ENCODE measurements around the gene FTO.

FTO gene

DNA sequence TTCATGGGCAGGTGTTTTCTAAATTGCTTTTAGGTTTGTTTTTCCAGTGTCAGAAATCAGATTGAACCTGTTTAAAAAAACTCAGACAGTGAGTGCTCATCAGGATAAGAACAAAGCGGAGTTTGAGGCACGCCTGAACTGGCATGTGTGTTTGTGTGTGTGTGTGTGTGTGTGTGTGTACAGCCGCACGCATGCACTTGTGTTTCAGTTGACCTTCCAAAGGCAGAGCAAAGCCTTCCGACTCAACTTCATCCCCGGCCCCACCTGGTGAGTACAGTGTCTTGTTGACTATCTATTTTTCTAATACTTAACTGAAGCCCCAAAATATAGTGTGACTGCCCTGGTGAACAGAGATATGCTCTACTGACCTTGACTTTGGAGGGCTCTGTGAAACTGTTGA lies 357.5 kb downstream of the FTO start:
- DNase-seq: no peak

DNA sequence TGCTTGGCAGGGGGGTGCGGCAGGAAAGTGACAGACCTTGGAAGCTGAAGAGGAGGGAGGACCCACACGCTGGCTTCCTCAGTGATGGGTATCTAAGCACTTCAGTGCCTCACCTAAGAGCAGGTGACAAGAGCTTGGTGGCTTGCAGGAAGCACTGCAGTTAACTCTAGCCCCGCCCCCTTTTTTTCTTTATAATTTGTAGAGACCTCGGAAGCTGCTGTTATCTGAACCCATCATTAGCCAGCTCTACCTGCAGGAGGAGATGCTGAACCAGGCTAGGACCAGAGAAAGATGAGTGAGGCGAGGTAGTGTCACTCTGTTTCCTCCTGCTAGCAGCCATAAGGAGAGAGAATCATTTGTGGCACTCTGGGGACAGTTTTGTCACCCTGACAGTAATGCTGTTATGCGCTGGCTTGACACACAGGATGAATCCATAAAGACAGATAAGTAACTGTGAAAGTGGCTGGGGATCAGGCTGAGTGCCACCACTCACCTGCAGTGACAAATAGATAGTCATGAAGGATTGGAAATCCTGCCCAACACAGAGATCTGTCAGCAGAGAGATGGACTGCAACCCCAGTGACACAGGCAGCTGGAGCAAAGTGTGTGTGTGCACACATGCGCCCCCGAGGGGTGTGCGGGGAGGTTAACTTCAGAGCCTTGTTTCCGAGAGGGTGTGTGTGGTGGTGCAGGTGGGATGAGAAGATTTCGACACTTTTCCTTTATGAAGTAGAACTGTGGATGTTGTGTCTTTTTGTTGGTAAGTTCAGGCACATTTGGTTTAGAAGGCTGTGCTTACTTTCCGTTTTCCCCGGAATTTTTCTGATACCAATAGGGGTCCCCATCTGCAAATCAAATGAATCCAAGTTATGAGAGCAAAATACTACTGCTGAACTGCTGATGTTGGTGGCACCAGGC lies 358.7 kb downstream of the FTO start:
- no peak for DNase-seq

DNA sequence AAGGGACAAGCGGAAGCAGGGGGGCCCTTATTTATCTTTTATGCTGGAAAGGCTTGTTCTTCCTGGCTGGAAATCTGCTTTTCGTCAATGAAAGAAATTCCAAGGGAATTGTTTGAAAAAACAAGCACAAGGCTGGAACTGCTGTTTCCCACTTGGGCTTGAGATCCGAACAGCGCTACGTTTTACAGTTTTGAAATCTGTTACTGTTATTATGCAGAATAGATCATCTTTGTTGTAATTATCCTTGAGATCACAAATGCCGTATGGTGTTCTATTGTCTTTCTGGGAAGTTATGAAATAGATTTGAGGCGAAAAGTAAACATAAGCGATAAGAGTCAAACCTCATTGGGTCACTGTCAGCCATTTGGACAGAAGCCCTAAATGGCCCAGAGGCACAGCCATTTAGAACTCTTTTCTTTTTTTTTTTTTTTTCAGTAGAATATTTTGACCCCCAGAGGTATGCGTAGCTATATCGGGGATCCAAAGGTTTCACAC lies 359.4 kb downstream of the FTO start:
- DNase-seq: no peak

DNA sequence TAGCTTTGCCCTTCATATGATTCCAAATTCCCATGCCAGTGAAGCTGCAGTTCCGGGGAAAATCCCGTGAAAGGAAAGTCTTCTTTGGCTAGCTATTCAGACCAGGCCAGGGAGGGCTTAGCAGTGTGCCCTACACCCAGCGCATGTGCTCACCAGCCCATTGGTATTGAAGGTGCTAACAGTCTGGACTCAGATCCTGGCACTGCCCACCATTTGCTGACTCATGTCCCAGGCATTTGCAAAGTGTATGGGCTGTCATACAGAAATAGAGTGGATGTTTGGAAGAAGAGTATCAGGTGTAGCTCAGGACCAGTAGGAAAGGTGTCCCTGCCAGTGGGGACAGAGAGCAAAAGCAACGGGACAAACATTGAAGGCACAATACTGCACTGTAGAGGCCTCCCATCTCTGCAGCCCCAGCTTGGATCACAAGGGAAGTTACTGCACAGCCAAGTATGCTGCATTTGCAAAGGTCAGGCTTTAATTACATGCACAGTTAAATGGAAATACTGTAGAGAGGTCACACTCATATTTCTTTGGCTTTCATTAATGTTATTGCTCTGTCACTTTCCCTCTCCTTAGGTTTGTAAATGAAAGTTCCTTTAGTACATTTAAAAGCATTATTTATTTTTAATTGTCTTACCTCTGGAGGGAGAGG lies 362.6 kb downstream of the FTO start:
- DNase-seq: no peak

DNA sequence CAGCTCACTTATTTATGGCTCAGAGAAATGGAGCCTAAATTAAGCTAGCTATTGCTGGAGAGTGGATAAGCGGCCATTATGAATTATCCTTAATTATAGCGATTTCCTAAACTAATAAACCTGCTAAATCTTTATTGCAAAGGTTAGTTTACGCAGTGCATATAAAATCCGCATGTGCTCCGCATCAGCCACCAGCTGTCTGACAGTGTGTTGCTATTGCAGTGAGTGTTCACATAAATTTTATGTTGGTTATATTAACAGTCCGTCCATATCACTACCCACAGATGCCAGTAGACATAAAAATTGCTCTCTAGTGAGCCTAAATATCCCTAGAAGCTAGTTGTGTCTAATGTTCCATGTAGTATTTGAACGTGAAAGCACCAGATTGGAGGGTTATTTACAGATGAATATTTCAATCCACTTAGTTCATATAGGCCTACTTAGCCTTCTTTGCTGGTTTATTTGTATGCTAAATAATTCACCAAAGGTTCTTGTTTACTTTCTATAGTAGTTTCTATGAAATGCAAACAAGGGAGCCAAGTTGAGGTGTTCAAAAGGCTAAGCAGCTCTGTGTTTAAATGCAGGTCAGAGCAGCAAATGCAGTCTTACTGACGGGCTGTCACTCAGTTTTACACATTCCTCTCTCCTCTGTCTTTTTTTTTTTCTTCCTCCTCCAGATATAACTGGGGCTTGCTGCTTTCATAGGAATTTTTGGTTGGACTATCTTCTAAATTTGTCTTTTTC lies 363.5 kb downstream of the FTO start:
- no peak for DNase-seq

DNA sequence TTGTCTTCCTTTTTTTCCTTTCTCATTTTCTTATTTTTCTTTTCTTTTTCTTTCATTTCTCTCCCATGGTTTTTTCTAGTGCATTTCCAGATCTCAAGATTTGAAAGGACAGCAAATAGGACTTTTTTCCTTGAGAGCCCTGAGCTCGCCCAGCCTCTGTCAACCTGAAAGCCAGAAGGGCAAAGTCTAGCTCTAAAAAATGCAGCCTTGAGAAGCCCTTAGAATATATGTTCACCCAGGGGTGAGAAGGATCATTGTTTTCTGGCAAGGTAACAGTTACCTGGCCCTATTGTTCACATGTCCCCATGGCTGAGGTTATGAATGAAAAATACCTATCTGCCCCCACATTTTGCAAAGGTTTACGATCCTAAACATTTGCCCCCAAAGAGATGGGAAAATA lies 364.3 kb downstream of the FTO start:
- DNase-seq: no peak

DNA sequence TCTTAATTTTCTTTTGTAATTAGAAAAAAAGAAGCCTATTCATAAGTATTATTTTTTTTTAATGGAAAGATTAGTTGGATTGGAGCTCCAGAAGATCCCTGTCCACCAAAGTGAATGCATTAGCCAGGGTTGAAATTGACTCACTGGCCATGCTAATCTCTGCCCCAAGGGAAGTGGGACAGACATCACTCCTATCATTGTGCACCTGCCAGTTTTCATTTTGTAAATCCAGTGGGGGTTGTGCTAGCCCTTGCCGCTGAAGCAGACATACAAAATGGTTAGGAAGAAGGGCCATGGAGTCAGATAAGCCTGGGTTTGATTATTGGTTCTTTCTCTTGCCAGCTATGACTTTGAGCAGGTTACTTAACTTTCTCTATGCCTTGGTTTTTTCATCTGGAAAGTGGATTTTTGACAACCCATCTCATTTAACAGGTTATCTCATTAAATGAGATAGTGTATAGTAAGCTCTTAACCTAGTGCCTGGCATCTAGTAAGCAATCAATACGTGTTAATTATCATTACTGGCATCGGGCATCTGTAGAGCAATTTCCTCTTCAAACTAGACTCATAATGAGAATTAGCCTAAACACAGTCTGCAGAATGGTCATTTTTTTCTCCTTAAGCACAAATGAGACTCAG lies 365.8 kb downstream of the FTO start:
- DNase-seq: no peak

DNA sequence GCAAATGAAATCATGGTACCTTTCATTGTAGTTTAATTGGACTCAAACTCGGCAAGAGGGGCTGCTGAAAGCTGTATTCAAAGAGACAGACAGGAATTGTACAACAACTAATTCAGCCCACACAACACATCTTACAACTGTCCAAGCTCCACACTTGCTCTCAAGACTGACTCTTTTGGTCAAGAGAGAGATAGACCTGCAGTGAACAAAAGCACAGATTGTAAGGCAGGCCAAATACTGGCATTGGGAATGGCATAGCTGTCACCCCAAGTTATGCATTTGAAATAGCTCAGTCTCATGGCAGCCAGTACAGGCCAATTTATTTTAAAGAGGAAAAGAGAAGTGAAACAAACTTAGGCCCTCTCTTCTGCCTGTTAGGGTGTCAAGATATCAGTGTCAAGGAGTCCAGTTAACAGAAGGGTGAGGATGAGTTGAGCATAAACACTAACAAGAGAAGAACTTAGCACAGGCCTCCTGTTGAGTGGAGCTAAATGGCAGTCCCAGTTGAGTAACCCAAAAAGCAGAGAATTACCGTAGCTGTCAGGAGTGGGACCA lies 366.9 kb downstream of the FTO start:
- DNase-seq: no peak

DNA sequence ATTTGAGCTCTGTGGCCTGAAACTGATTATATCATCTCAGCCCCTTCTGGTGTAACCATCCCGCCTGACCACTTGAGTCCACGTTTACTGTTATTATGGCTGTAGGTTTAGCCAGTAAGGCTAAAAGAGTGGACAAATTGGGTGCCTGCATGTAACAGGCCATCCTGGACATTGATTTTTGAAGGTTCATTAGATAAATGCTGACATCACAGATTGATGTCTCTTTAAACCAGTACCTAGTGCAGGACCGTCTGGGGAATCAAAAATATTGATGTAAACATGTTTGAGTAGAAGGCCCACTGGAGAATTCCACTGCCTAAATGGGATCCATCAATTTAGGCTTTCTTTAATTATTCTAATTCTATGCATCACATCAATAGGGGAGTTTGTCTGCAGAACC lies 367.6 kb downstream of the FTO start:
- no peak for DNase-seq

DNA sequence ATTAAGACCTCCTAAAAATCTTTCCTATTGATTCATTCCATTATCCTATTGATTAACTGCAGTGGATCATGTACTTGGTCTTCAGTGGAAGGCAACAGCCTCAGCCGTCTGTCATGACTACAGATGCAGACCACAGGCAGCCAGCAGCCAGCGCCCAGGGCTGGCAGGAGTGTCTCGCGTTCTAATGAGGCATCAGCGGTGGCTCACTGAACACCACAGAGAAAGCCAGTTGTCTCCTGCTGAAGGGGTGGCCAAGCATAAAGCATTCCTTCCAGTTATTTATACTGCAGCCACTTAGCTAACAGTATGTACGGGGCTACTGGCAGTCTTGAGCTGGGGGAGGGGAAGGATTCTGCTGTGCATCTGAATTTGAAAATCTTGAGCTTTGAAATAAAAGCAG lies 368.3 kb downstream of the FTO start:
- DNase-seq: no peak

DNA sequence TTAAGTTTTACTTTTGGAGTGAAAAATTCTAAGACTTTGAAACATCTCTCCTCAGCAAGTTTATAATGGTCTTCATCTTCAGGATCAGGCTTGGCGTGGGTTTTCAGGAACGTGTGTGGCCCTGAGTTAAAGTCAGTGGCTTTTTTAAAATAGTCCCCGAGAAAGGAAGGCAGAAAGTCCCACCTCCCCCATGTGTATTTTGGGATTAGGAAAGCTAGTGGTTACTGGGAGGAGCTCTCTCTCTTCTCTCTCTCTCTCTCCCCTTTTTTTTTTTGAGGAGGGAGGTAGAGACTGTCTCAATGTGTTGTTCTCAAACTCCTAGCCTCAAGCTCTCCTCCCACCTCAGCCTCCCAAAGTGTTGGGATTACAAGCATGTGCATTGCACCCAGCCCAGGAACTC lies 369.4 kb downstream of the FTO start:
- DNase-seq: no peak

DNA sequence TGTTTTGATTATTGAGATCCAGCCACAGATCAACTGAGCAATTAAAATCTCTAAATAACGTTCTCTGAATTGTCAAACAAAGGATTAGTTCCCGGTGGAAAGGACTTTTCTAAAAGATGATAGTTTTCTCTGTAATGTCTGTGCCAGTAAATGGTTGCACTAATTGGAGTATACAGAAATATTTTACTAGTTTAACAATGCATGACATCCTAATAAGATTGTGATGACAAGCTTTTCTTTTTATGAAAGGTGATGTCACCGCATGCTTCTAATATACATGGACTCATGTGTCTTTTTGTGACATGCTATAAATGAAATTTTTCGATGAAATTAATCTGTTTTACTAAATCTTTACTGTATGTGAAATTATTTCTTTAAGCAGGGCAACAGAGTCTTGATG lies 371.5 kb downstream of the FTO start:
- no peak for DNase-seq

DNA sequence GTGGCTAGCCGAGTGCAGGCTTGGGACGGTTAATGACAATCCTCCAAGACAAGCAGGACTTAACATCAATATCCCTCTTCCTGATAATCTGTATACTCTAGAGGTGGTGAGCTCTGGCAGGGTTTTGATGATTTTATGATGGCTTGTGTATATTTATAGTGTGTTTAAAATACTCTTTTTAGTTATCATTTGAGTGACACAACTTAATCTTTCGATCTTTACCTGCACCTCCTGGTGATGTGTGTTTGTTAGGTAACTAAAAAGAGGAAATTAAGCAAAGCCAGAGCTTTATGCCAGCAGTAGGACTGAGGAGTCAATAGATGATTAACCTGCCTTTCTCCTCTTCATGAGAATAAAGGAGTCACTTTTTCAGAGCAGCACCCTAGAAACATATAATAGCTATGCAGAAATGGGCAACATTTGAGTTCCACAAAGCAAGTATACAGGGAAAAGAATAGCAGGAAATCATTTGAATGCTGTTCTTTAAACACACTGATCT lies 372.1 kb downstream of the FTO start:
- no peak for DNase-seq

DNA sequence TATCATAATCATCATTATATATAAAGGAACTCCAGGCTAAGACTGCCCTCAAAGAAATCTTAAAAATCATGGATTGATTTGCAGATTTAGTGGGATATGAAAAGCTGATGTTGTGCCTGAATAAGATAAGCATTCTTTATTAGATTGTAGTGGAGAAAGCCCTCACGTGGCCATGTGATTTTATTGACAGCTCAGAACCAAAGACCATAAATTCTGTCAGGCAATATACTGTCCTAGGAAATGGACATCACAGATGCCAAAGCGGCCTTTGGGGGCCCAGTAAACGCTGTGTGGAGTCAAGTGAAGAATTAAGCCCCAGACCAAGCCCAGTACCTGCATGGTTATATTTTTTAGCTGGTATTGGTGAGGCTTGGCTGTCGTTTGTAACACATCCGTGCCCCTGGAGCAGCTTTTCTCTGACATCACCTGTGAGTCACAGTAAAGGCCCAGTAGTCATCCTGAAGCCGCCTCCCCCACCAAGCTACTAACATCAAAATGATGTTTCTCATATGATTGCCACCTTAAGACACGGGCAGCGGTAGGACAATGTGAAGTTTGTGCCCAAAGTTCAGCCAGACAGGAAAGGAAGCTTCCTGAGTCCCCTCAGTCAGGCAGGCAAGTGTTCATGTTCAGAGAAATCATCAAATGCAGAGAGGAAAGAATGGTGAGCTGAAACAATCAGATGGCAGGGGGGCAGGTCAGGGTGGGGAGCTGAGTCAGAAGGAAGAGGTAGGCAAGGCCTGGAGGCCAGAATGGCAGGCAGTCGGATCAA lies 373.3 kb downstream of the FTO start:
- no peak for DNase-seq

DNA sequence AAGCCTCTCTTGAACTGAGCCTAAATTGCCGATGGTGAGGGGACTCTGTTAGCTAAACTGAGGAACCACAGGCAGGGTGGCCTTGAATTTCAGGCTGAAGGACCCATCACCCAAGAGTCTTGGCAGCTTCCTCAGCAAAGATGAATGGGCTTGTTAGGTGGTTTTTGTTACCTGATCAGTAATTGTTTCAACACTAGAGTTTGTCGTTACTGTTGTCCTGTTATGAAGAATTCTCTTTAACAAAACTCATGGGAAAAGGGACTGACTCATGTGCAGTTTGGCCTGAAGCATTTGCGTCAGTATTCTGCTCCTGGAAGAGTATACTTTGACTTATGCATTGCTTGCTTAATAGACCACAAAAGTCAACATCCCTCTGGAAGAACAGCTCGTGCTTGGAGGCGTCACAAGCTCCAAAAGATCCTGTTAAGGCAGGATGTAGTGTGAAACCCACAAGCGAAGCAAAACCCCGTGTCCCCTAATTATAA lies 376.6 kb downstream of the FTO start:
- DNase-seq: no peak

DNA sequence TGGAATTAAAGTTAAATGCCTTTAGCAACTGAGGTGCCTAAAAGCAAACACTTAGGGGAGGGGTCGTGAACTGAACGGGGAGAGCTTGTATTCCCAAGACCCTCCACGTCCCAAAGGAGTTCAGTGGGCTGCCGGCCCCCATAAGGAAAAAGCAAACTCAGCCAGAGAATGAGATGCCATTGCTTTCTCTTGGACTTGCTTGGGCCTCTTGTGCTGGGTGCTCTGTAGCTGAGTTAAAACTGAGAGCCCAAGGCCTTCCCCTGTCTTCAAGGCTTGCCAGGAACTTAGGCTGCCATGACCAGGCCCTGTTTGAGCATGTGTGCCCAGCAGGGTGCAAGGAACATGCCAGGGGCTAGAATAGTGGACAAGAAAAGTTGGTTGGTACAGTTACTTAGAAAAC lies 382.8 kb downstream of the FTO start:
- no peak for DNase-seq

DNA sequence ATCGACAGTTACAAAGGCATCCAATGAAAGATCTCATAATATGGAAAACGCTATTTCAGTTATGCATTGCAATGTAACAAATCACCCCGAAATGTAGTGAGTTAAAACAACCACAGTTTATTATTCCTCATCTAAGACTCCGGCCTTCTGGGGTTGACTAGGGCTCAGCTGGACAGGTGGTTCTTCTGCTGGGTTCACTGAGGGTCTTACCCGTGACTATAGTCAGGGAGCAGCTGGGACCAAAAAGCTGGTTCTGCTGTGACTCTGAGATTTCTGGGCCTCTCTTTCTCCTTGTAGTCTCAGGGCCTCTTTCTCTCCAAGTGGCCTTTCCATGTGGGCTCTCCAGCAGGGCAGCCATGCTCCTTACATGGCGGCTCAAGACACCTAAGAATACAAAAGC lies 386.6 kb downstream of the FTO start:
- no peak for DNase-seq

DNA sequence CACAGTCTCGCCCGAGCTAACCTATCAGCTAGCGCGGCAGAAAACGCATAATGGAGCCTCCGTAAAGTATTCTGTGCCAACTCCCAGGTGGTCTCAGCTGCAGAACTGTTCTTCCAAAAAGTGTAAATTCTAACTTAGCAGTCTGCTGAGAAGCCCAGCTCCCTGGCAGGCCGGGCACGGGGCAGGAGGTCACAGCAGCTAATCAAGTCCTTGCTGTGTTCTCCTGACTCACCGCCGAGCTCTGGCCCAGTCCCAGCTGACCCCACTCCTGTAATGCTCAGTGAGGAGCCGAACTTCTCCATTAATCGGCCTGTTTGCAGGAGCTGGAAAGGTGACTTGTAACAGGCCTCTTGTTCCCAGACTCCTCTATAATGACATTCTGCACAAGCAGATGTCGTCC lies 389.3 kb downstream of the FTO start:
- DNase-seq: no peak

DNA sequence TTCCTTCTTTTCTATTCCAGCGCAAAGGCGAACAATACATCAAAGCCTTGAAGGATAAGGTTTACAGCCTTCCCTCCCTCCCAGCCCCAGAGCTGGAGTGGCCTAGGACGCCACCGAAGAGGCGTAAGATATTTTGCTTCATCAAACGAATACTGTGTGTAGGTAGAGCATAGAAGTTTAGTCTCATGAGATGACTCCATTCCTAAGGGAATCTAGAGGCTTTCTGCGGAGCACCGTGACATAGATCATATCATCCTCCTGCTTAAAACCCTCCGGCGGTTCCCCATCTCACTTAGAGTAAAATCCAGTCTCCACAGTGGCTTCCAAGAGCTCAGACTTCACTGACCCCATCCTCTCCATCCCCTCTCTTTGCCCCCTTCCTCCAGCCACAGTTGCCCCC lies 390.7 kb downstream of the FTO start:
- no peak for DNase-seq

DNA sequence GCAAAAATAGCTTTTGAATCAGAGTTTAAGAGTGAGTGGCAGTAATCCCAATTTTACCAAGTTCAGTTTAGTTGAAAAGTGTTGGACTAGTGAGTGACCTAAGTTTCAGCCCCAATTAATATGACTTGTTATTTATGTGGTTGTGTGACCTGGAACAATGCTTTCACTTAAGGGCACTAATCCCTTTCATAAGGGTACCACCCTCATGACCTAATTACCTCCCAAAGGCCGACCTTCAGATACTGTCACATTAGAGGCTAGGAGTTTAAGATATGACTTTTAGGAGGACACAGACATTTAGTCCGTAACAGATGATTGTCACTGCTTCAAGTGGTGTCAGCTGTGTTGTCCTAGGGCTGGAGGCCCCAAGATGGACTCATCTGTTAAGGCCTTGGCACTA lies 392.7 kb downstream of the FTO start:
- DNase-seq: no peak

DNA sequence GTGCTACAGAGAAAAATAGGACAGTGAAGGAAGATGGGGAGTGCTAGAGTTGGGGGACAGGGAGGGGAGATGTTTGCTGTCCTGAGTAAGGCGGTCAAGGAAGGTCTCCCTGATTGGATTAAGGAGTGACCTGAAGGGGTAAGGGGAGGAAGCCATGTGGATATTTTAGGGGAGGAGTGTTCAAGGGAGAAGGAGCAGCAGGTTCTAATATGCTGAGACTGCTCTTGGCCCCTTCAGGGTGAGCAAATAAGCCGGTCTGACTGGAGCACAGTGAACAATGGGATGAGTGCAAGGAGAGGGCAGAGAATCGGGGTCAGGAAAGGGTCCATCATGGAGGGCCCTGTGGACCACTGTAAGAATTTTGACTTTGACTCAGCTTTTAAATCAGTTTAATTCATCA lies 393.8 kb downstream of the FTO start:
- DNase-seq: no peak

DNA sequence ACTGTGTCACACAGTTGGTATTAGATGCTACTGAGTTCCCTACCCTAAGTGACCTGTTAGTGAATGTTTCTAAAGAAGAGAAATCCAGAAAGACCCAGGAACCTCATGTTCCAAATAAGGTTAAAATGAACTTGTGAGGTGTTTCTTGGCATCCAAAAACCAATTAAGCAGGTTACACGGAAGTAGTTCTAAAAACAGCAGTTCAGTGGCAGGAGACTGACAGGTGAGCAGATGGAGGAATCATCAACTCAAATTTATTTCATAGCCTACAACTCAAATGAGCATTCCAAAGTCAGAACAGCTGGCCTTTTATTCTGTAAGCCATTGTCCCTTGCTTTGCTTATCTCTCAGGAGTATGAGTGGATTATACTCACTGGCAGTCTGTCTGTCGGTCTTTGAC lies 394.3 kb downstream of the FTO start:
- peak; percentile 78 to 91 for DNase-seq
